ENCODE results near the gene FNDC11.

The FNDC11 gene

DNA sequence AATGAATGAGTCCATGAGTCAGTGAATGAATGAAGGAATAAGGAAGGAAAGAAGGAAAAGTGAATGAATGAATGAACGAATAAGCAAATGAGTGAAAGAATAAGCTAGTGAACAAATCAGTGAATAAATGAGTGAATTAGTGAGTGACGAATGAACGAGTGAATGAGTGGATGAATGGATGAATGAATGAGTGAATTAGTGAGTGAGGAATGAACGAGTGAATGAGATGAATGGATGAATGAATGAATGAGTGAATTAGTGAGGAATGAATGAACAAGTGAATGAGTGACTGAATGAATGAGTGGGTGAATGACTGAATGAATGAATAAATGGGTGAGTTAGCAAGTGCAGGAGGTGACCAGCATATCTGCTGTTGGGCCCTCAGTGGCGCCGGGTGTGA is 10.2 kb upstream of the FNDC11 start:
- no peak for DNase-seq (ENCODE audit: low read depth)
- TF ChIP-seq, protein P1, sequence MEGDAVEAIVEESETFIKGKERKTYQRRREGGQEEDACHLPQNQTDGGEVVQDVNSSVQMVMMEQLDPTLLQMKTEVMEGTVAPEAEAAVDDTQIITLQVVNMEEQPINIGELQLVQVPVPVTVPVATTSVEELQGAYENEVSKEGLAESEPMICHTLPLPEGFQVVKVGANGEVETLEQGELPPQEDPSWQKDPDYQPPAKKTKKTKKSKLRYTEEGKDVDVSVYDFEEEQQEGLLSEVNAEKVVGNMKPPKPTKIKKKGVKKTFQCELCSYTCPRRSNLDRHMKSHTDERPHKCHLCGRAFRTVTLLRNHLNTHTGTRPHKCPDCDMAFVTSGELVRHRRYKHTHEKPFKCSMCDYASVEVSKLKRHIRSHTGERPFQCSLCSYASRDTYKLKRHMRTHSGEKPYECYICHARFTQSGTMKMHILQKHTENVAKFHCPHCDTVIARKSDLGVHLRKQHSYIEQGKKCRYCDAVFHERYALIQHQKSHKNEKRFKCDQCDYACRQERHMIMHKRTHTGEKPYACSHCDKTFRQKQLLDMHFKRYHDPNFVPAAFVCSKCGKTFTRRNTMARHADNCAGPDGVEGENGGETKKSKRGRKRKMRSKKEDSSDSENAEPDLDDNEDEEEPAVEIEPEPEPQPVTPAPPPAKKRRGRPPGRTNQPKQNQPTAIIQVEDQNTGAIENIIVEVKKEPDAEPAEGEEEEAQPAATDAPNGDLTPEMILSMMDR (IDR thresholded peaks at IDR 0.05; ENCODE audit: control insufficient read depth, extremely low read depth, insufficient read depth) = no peak
- H3K4me3 ChIP-seq (ENCODE audit: low read depth, low read length) = no peak overlapping the region

DNA sequence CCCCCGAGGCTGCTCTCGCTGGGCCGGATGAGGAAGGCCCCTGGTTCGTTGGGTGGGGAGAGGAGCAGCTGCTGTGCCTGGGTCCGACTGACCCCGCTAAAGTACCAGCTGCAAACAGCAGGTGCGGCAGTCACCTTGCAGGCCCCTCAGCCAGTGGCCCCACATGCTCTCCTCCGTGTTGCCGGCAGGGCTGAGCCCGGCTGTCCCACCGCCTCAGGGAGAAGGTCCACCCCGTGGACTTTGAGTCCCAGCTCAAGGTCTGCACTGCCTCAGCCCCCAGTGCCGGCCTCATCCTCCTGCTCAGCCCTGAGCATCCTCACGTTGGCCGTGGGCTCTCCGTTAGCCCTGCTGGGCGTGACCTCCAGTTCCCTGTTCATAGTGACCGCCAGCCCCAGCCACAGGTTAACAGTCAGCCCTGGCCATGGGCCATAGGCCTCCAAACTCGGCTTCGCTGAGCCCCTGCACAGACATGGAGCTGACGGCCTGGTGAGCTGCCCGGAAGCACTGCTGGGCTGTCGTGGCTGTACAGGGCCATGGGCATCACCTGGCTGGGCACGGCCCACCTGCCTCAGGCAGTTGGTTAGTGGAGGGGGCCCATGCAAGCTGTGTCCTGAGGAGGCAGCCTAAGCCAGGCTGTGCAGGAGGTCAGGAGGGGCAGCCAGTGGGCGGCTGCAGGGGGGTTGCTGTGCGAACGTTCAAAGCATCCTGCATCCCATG is 9.6 kb upstream of the FNDC11 start:
- TF ChIP-seq, protein P1 (IDR thresholded peaks at IDR 0.05; ENCODE audit: control insufficient read depth, extremely low read depth, insufficient read depth) = no peak
- no peak for DNase-seq (ENCODE audit: low read depth)
- no peak overlapping the region for H3K4me3 ChIP-seq (ENCODE audit: low read depth, low read length)

DNA sequence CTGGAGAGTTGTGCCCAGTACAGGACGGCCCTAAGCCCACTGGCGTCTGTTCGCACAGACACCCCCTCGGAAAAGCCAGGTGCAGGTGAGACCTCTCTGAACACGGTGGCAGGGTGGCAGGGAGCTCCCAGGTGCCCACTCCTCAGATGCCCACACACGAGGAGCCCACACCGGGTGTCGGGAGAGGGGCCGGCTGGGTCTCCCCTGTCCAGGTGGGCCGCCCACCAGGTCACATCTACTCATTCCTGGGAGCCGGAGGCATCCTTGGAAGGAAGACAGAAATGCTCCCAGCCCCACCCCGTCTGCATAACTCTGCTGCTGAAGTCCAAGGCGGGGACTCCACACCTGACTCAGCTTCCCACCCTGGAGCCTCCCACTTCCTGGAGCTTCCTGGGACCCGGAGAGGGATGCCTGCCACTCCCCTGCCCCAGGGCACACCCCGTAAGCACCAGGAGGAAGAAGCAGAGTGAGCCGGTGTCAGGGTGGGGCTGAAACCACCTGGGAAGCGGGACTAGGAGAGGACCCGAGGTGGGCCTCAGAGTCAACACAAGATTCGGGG is 8.9 kb upstream of the FNDC11 start:
- no peak for DNase-seq (ENCODE audit: low read depth)
- TF ChIP-seq, protein P1 (IDR thresholded peaks at IDR 0.05; ENCODE audit: control insufficient read depth, extremely low read depth, insufficient read depth) = no peak
- no peak overlapping the region for H3K4me3 ChIP-seq (ENCODE audit: low read depth, low read length)

DNA sequence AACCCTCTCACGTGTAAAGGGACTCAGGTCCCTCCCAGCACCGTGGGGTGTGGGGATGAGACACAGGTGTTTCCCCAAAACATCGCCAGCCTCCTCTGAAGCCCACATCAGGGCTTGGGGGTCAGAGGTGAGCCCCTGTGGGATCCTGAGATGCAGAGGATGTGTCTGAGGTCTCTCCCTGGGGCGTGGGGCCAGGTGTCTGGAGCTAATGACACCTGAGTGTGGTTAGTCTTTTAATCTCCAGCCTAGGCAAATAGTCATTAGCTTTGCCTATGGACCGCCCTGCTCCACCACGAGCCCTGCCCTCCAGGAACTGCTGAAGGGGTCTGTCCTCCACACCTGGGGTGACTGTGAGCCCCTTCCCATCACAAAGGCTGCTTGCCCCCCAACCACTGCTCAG is 8.1 kb upstream of the FNDC11 start:
- TF ChIP-seq, protein P1 (IDR thresholded peaks at IDR 0.05; ENCODE audit: control insufficient read depth, extremely low read depth, insufficient read depth) = no peak
- H3K4me3 ChIP-seq (ENCODE audit: low read depth, low read length) = no peak overlapping the region
- no peak for DNase-seq (ENCODE audit: low read depth)

DNA sequence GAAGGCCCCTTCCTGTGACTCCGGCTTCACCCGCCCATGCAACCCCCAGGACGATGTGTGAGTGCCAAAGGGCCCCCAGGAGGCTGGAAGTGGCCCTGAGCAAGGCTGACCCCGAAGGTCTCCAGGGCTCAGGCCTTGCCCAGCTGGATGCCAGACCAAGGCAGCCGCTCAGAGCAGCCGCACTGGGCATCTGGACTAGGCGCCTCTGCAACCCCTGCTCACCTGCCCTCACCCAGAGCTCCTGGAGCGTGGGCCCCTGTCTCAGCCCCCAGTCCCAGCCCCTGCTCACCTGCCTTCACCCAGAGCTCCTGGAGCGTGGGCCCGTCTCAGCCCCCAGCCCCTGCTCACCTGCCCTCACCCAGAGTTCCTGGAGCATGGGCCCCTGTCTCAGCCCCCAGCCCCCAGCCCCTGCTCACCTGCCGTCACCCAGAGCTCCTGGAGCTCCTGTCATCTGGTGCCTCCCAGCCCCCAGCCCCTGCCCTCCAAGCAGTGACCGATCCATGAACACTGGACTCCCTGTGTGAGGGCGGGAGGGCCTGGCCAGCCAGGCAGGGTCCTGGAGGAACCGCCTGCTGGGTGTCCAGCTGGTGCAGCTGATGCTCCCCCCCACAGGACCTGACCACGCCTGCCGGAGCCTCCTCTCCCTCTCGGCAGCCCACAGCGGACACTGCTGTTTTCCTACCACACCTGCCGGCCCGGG is 7.6 kb upstream of the FNDC11 start:
- H3K4me3 ChIP-seq (ENCODE audit: low read depth, low read length) = no peak overlapping the region
- TF ChIP-seq, protein P1 (IDR thresholded peaks at IDR 0.05; ENCODE audit: control insufficient read depth, extremely low read depth, insufficient read depth) = no peak
- DNase-seq (ENCODE audit: low read depth) = no peak

DNA sequence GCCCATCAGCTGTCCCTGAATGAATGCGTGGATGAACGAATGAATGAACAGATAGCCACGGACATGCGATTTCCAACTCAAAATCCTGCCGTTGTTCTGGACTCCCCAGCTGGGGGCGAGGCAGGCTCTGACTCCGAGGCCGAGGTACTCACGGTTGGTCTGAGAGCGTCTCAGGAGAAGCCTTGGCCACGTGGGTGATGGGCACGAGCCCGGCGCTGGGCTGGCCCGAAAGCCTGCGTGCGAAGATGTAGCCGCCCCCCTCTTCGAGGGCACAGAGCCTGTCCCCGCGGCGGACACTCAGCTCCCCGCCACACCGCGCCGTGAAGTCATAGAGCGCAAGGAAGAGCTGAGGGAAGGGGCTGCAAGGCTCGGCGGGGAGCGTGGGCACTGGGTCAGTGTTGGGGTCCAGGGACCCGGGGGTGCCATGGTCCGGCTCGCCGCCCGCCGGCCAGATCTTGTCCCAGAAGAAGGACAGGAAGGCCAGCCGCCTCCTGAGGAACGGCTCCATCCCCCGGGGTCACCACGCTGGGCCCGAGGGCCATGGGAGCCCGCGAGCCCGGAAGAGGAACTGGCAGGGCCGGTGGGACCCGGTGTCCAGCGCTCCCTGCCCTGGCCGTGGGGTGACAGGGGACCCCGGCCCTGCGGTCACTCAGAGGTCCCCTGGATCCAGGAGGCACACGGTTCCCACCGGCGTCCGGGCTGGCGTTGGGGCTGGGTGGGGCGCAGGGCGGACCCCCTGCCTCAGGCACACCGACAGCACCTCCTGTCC is 6.8 kb upstream of the FNDC11 start:
- no peak overlapping the region for H3K4me3 ChIP-seq (ENCODE audit: low read depth, low read length)
- DNase-seq (ENCODE audit: low read depth) = no peak
- TF ChIP-seq, protein P1 (IDR thresholded peaks at IDR 0.05; ENCODE audit: control insufficient read depth, extremely low read depth, insufficient read depth) = no peak
